T-helper 22 cell (primary cell): Measurements from ENCODE around the gene L3MBTL3.

Experiments
- DNase-seq: peaks from one replicate; pipeline ENCODE4 v3.0.0-alpha.2; 2020; ENCODE audit warnings: low read depth

Gene L3MBTL3

DNA sequence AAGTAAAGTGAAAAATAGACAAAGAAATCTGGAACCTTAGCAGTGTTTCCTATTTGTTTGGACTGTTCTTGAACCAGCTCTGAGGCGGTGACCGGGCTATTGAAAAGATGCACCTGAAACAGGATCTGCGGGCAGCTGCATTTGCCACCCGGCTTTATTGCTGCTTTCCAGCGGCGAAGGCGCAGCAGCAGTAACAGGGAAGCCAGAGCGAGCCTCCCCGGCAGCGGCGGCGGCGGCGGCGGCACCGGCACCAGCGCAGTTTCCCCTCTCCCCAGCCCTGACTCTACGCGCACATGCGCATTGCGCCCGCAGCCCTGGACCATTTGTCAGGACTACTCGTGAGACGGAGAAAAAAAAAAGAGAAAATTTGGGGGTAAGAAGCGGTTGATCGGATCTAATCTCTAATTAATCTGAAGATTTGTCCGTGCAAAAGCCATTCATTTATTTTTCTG is at the start of gene L3MBTL3:
Gene L3MBTL3, plus strand, starts transcription at position 290 of the 452 bp plus-strand sequence. CDS start 24,119 bp downstream, outside the sequence.
- peak; percentile 73 for DNase-seq

DNA sequence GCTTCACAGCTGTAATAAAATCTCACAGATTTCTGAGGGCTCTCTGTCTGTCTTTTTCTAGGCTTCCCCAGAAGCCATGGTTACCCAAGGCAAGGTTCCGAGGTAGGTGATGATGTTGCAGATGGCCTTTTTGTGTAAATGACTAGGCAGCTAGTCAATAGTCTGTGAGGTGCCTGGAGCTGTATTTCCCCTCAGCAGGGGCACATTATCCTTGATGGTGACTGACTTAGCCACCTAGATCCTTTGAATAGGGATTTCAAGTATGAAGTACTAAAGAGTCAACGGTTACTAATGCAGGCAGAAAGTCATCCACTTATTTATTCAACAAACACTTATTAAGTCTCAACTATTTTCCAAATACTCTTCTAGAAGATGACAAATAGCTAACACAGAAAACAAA is 49.3 kb upstream of the L3MBTL3 start:
- no peak for DNase-seq

DNA sequence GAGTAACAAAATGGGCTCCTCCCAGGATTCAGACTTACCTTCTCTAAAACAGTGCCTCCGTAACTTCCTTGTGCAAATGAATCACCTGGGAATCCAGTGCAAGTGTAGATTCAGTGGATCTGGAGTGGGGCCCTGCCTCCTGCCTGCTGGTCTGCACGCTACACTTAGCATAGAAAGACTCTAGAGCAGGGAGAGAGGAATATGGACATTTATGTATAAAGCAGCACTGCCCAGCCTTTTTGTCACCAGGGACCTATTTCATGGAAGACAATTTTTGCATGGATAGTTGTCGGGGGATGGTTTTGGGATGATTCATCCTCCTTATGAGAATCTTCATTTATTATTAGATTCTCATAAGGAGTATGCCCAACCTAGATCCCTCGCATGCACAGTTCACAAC is 42.3 kb upstream of the L3MBTL3 start:
- DNase-seq = no peak

DNA sequence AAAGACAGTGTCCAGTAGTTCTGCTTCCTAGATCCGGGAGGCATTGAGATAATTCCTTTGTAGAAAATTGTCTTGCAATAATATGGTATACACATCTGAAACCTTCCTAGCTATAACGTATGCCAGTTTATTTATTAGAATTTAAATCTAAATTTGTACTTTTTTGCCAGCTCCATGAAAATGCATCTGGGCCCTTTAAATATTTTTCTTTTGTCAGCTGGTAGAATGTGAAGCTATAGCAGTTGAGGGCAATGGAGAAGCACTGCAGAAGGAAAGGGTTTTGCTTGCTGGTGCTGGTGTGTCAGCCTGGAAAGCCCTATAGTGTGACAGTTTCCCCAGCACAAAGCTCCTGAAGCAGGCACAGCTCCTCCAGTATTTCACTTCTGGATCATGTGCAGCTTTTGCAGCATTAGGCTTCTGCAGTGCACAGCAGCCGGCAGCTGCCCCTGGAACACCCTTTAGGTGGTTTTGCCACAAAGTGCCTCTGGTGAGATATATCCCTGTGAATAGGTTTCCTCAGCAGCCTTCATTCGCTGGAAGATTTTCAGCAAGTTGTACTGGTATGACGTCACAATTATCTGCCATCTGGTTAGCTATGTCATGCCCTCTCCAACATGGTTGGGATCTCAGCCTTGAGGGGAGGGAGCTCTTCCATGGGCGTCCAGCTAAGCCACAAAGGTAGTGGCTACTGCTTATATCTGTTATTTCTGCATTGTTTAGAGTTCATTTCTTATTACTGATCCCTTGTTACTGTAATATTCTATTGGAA is 40.0 kb upstream of the L3MBTL3 start:
- no peak for DNase-seq

DNA sequence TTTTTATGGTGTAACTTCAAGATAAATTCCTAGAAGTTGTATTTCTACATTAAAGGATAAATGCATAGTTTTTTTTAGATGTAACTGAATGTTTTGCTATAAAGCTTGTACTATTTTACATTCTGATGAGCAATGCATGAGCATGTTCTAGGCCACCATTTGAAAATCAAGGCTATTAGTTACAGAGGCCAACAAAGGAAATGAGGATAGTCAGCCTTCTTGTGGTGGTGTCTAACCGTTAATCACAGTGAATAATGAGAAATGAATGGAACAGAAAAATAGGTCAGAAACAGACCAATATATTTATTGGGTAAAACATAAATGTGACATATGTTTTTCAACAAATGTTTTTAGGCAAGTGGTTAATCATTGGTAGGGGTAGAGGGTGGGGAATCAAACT is 37.6 kb upstream of the L3MBTL3 start:
- DNase-seq = no peak

DNA sequence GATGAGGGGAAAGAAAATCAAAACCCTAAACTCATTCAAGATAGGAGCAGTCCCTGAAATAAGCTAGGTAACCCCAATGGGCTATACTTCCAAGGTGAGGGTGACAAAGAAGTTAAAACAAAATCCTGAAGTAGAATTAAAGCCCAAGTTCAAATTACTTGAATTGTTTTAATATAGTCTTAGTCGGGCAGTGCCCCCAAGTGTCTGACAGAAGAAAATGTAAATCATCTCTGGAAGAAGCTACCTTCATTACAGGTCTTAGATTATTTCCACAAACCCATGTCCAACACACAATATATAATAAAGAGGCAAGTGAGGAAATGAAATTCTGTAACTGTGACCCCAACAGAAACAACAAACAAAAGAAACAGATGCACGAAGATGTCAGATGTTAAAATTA is 36.8 kb upstream of the L3MBTL3 start:
- no peak for DNase-seq

DNA sequence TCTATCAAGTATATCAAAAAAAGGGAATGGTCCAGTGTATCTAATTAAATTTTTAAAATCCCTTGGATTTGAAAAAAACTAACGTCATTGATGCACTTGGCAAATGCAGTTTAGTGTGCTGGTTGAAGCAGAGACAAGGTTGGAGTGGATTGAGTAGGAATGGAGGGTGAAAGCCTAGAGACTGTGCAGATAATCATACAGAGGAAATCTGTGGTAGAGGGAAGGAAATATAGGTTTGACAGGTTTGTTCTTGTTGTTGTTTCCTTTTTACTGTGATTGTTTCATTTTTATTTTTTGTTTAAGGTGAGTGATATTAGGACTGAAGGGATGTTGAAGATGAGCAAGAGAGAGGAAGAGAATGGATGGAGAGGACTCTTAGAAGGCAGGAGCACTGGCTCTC is 29.0 kb upstream of the L3MBTL3 start:
- no peak for DNase-seq

DNA sequence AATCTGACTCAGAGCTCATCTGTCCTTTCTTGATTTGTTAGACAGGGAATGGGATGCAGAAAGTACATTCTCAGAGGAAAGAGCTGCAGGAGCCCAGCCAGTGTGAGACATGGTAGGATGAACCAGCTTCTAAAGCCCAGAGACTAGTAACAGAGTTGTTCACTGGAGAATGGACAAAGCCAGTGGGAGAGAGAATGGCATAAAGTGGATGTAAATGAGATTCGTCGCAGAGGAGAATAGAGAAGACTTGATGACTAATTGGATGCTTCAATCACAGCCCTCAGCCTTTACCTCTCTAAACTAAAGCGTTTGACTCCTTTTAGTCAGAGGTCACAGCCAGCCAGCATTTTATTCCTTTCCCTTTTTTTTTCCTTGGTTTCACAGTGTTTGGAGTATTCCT is 25.5 kb upstream of the L3MBTL3 start:
- DNase-seq = no peak

DNA sequence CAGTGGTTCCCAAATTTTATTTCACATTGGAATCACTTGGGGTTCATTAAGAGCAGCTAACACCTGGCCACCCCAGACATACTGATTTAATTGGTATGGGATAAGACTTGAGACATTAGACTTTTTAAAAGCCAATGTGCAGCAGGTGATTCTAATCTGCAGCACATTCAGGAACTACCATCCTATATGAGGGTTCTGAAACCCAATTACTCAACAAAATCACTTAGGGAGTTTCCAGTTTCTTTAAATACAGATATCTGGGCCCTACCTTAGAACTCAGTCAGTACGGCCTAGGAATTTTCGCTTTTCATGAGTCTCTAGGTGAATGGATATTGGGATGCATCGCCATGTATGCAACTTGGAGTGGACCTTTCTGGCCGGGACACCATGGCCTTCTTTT is 24.0 kb upstream of the L3MBTL3 start:
- no peak for DNase-seq

DNA sequence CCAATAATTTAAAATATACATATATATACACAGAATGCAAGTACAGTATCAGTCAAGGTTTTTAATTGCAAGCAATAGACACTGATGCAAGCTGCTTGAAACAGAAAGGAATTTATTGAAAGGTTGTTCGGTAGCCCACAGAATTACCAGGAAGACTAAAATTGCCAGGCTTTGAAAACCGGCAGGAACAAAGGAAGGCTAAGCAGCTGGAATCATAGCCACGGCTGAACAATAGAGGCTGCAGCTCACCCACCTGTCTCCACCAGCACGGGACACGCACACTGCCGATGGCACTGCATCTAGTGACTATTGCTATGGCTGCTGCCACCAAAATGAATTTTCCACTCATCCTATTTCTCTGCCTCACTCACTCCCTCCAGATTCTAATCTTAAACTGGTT is 22.0 kb upstream of the L3MBTL3 start:
- no peak for DNase-seq

DNA sequence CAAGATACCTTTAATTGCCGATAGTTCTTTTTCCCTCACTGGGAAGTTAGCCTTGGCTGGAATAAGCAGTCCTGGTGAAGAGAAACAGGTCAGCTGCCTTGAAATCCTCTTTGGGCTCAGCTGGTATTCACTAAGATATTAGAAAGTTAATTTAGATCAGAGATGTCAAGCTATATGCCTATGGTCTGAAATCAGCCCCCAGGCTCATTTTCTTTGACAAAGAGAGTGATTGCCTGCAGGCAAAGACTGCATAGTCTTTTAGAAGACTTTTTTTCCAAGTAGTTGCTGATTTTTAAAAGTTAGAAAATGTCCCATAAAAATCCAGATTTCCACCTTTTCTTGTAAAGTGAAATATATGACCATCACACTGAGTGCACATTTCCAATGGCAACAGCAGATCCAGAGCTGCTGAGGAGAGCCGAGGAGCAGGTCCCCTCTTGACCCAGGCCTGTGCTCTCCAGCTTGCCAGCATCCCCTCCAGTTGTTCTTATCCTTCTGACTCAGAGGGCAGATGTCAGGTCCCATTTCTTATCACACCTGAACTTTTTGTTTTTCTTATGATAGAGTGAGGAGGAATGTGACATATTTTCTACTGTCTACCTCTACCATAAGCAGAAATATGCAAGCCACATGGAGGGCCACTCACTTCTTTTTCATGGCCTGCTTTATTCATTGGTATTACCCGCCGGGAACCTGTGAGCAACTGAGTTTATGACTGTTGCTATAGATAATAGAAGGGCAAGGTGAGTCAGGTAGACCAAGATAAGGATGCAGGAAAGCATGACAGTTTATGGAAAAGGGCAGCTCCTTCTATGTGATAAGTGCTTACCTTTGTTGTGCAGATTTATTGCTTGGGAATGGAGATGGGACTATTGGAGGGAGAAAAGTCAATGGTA is 17.6 kb upstream of the L3MBTL3 start:
- DNase-seq = no peak

DNA sequence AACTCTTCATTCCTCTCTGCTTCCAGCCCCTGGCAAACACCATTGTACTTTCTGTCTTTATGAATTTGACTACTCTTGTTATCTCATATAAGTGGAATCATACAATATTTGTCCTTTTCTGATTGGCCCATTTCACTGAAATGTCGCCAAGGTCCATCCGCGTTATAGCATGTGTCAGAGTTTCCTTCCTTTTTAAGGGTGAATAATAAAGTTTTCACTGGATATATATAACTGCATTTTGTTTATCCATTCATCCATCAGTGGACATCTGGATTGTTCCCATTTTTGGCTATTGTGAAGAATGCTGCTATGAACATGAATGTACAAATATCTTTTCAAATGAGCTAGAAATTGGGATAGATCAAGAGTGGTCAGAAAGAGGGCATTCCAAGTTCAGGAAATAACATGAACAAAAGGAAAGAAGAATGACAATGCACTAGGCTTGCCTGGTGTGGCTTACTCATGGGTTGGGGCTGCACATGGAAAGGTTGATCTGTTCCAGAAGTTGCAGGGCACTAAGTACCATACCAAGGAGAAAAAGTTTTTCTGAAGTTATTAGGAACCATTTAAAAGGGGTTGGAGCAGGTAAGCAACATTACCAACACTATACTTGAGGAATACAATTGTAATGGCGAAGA is 10.0 kb upstream of the L3MBTL3 start:
- DNase-seq = no peak

DNA sequence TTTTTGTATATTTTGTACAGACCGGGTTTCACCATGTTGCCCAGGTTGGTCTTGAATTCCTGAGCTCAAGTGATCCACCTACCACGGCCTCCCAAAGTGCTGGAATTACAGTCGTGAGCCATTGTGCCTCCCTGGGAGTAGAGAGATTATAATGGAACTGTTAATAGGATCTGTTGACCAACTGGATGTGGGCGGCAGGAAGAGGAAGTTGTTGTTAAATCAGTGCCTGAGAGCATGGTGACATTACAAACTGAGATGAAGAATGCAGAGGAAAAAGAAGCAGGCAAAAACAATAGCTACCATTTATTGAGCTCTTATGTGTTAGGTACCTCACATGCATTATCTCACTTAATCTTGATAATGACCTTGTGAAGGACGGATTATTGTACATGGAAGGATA is 9.2 kb upstream of the L3MBTL3 start:
- DNase-seq = no peak

DNA sequence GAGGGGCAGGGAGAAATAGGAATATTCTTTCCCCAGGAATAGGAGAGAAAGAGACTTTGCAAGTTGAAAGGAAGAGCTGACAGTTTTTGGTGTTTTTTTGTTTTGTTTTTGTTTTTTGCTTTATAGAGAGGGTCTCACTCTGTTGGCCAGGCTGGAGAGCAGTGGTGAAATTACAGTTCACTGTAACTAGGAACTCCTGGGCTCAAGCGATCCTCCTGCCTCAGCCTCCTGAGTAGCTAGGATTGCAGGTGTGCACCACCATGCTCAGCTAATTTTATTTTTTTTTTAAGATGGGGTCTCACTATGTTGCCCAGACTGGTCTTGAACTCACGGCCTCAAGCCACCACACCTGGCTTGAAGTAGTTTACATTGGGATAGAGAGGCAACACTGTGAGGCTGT is 8.0 kb upstream of the L3MBTL3 start:
- DNase-seq = no peak

DNA sequence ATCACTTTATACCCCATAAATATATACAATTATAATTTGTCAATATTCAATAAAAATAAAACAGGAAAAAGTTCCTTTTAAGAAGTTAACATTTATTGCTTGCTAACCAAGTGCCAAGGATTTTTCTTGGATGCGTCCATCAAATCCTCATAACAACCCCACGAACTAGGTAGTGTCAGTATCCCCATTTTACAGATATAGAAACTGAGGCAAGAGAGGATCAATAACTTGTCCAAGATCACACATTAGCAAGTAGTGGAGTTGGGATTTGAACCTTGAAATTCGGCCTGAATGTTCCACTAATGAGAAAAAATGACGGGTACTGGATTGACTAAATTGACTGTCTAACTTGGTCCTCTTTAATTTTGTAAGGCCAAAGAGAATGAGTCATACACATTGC is 5.7 kb upstream of the L3MBTL3 start:
- no peak for DNase-seq

DNA sequence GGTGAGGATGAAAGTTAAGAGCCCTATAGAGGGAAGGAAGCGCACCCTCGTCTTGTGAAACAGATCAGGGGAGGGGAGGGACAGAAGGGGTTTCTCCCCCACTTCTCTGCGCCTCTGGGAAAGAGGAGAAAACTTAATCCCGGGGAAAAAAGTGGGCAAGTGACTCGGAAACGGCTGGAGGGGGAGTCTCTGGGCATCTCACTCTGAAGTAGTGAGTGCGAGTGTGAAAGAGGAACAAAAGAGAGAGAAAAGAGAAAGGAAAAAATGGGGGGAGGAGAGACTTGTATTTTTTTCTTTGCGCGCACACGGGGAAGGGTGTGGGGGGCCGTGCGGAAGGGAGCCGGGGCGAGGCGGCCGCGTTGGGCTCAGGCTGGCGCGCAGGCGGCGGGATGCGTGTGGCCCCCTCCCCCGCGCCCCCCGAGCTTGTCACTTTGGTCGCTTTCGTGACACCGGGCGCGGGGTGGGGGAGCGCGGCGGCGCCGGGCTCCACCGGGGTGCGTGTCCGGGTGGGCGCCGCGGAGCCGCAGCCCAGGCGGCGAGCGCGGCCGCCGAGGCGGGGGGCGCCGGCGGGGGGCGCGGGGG is 454 bp downstream of the L3MBTL3 start:
- DNase-seq = peak; percentile 7

DNA sequence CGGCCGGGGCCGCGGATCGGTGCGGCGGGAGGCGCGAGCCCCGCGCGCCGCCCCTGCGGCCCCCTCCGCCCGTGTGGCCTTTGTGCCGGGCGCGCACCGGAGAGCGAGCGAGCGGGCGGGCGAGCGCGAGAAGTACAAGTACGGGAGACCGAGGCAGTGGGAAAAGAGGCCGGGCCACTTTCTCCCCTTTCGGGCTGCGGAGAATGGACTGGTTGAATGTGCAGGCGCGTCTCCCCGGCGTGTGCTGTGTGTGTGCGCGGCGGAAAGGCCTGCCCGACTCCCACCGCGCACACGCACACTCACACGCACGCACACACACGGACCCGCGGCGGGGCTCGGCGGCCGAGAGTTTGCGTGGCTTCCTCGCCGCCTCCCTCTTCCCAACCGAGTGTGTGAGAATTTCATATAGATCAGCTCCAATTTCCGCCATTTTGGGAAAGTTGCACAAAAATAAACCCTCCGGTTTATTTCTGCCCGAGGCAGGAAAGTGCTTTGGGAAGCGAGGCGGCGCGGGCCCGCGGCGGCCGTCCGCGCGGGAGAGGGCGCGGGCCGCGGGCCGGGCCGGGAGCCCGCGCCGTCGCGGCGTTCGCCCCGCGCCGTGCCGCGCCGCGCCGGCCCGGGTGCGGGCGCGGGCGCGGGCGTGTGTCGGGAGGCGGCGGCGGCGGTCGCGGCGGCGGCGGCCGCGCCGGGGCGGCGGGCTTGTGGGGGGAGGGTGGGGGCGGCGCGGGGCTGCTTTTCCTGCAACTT is 1.1 kb downstream of the L3MBTL3 start:
- peak; percentile 12 for DNase-seq

DNA sequence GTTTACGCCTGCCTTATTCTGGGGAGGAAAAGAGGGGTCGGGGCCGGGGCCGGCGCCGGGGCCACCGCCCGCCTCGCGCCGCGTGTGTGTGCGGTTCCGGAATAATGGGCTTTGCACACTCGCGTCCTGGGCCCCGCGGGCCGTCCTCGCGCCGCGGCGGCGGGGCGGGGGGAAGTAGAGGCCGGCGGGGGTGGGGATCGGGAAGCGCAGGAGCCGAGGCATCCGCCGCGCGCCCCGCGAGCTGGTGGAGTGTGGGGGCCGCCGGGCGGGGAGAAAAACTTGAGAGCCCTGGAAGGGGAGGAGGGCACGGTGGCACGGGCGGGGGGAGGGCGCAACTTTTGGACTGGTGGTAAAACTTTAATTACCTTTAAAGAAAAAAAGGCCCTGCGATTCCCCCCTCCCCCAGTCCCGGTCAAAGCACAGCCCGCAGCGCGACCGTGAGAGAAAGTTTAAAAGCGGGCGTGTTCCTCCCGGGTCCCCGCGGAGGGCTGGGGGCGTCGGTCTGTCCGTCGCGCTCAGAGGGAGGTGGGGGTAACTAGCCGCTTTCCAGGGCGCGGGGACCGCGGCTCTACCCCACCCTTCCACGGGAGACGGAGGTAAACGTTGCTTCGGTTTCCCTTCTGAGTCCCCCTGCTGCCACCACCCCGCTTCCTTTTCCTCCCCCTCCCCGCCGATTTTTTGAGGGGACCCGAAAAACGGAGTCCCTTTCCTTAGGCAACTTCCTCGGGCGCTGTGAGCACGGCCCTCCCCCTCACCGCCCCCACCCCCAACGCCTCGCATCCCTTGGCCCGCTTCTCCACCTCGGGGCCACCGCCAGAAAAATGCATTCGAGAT is 1.9 kb downstream of the L3MBTL3 start:
- DNase-seq = peak; percentile 34

DNA sequence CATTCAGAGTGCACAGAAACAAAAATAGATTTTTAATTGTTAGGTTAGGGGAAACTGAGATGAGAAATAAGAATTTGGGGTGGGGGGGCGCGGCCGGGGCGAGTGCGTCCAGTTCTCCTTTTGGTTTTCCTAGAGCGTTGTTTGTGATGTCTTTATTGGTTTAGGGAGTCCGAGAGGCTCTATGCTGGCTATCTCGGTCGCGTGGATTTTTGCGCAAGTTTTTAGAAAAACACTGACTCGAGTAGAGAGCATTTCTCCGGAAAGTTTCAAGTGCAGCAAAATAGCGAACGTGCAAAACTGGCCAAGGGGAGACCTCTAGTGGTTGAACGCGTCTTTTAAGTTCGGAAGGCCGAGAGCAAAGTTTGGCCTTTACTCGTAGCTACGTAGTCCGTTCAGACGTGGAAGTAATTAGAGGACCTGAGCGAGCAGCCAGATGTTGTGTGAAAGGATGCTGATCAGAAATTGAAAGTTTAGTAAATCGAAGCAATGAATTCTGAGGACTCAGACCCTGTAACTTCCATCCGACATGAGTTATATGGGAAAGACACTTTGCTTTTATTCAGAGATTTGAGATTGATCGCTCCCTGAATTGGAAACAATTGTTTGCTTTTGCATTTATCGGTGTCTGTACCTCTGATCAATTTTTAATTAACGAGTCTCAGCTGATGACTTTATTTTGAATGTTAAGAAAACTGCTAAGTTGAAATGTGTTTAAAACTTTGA is 2.7 kb downstream of the L3MBTL3 start:
- DNase-seq = peak; percentile 52

DNA sequence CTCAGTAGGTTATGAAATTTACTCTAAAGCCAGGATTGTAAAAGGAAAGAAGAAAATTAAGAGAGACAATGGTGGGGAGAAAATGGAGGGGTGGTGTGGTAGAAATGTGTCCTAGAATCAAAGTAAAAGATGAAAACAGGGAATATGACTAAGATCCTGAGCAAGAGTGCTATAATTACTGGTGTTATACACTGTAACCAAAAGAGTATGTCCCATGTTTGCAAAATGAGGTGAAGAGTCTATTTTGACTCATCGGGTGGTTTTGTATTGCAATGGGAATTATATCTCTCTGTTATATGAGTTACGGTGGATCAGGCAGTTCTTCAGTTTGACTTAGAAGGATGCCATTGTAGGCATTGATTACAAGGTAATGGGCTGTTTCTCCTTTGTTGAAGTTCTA is 8.5 kb downstream of the L3MBTL3 start:
- no peak for DNase-seq
